GM12891 (cell line): ENCODE results near the gene KRTAP10-9.
"Not testable (repeated sequence)": the region's sequence is repeated elsewhere in the genome, so short reads cannot be mapped to it uniquely, and the experiment has no call there.

Experiments used
- DNase-seq: peaks from one replicate; pipeline ENCODE4 v3.0.0; 2011; ENCODE audit warnings: low spot score; ENCODE audit not compliant: insufficient read length
- FAIRE-seq: peaks from 2 replicates; lab custom pipeline; 2011; peaks lifted over from hg19 to GRCh38; lab: Jason Lieb, UNC
- PAX5 ChIP-seq: IDR thresholded peaks from 2 replicates; pipeline ENCODE4 v1.6.1; 2011; ENCODE audit warnings: low read length, moderate library complexity, mild to moderate bottlenecking; ENCODE audit not compliant: insufficient read depth, severe bottlenecking
- POLR2A ChIP-seq: IDR thresholded peaks from 2 replicates; pipeline ENCODE4 v1.6.1; 2011; ENCODE audit warnings: low read depth, low read length, control low read depth
- POLR2AphosphoS5 ChIP-seq: IDR thresholded peaks from 2 replicates; pipeline ENCODE4 v1.6.1; 2011; ENCODE audit warnings: low read depth, low read length, control low read depth
- POU2F2 ChIP-seq: IDR thresholded peaks from 2 replicates; pipeline ENCODE4 v1.6.1; 2011; ENCODE audit warnings: low read depth, mild to moderate bottlenecking, control low read depth, low read length, moderate library complexity
- SPI1 ChIP-seq: IDR thresholded peaks from 2 replicates; pipeline ENCODE4 v1.6.1; 2011; ENCODE audit warnings: low read depth, low read length, control low read depth
- TAF1 ChIP-seq: IDR thresholded peaks from 2 replicates; pipeline ENCODE4 v1.6.1; 2011; ENCODE audit warnings: low read depth, low read length, control low read depth

The KRTAP10-9 gene

DNA sequence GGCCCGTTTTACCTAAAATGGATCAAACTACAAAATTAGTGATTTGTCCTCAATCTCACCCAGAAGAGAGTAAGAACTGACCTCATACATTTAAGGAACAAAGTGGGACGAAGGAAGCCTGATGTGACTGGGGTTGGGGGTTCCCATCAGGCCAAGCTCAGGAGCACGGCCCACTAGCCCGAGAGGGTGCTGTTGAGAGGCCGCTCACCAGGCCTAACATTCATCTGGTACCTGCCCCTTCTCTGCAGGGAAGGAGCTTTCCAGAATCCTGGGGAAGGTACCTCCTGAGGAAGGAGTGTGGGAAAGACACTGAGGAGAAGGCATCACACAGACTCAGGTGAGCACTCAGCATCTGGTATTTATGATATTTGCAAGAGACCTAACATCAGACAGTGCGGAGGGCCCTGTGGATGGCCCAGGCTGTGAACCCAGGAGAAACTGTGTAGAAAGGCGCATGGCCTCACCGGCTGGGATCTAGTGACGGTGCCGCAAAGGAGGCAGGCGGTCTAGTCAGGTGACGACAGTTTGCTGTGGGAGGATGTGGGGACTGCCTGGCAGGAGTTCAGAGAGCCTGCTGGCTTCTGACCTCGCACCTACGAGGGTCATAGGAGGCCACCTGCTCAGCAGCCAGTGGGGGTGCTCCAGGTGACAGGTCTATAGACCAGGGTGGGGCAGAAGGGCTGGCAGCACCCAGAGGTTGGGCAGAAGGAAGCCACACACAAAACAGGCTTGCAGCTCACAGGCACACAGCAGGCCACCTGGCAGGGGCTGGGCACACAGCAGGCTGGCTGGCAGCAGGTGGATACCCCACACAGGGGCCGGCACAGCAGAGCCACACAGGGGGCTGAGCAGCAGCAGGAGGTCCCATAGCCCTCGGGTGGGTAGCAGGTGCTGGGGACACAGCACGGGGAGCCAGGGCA is 27.0 kb downstream of the KRTAP10-9 start:
- no peak for DNase-seq
- no peak for TF ChIP-seq POLR2A
- no peak for TF ChIP-seq PAX5
- no peak for TF ChIP-seq TAF1
- TF ChIP-seq POU2F2 = no peak
- no peak for TF ChIP-seq SPI1
- no peak for TF ChIP-seq POLR2AphosphoS5
- FAIRE-seq = no peak

DNA sequence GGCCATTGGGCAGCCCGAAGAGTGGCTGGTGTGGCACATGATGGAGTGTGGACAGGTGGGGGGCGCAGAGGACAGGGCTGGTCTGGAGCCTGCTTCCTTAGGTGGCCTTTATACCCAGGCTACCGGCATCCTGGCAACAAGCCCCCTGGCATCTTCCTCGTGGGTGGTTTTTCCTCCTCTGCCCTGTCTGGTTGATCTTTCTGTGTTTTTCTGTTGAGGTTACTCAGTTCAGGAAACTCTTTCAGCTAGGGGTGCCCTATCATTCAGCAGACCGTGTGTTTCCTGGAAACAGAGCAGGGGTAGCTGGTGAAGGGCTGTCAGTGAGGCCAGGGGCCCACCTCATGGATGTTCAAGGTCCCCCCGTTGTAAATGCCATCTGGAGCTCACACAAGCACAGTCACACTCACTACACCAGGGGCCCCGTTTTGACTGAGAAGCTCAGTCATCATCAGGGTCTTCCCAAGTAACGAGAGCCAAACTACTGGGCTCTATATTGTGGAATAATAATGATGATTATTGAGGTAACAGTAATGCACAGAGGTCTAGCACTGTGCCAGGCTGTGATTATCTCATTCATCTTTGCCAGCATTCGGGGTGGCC is 27.8 kb downstream of the KRTAP10-9 start, which contains the start of gene KRTAP12-4:
Gene KRTAP12-4, minus strand, starts transcription at position 84 of the 600 bp plus-strand sequence. Its CDS starts 45 bp downstream, at position 39.
- TF ChIP-seq POLR2AphosphoS5 (no peak), TAF1 (no peak), PAX5 (no peak)
- FAIRE-seq (no peak), DNase-seq (no peak)

DNA sequence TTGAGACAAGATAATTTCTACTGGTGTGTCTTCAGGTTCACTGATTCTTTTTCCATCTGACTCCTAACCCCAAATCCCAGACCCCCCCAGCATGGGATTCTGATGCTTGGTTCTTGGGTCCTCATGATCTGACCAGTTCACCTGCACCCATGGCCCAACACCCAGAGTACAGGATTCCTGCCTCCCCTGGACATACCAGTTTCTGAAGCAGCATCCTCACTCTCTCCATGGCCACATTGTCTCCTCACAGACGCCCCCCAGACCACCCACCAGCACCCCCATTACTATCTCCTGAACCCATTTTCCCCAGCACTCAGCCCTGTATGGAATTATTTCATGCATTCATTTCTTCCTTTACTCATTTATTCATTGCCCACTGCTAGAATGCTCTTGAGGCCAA is 30.0 kb downstream of the KRTAP10-9 start:
- DNase-seq = no peak
- FAIRE-seq = no peak
- no peak for TF ChIP-seq POLR2A
- TF ChIP-seq TAF1 = no peak
- TF ChIP-seq PAX5 = no peak
- TF ChIP-seq SPI1 = no peak
- no peak for TF ChIP-seq POU2F2
- no peak for TF ChIP-seq POLR2AphosphoS5

DNA sequence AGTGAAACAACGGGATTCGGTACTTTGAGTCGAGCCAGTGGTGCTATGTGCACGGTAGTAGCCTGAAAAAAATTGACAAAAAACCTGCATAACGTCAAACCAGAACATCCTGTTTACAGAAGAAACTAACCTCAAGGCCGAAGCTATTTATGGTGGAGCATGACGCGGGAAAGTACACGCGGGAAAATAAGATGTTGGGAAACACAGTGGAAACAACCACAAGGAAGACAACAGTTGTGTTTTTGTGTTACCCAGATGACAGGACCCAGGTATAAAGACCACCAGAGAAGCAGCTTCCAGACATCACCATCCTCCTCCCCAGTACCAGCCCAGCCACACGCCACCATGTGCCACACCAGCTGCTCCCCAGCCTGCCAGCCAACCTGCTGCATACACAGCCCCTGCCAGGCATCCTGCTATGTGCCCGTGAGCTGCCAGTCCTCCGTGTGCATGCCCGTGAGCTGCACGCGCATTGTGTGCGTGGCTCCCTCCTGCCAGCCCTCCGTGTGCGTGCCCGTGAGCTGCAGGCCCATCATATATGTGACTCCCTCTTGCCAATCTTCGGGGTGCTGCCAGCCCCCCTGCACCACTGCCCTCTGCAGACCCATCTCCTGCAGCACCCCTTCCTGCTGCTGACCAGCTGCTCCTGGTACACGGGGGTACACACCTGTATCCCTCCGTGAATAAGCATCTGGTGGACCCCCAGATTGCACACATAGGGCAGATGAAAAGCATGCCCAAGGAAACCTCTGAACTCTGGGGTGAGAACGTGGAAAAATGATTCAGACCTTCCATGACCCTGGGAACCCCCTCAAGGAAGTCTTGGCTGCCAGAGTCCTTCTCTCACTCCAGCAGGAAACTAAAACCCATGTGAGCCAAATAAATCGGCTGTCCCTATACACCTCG is 31.0 kb downstream of the KRTAP10-9 start, which contains the start of gene KRTAP12-3:
Gene KRTAP12-3, plus strand, starts transcription at position 298 of the 906 bp plus-strand sequence. Its CDS starts 48 bp downstream, at position 346.
- TF ChIP-seq POU2F2 (no peak), POLR2AphosphoS5 (no peak), TAF1 (no peak), POLR2A (no peak), PAX5 (no peak)
- no peak for DNase-seq
- FAIRE-seq = no peak

GRCh38 chr21:44658541-44658910 is 31.6 kb downstream of the KRTAP10-9 start:
- TF ChIP-seq TAF1 (no peak), PAX5 (no peak), POLR2A (no peak), POU2F2 (no peak), POLR2AphosphoS5 (no peak), SPI1 (no peak)
- no peak for DNase-seq
- FAIRE-seq = no peak

GRCh38 chr21:44658913-44659595 is 32.2 kb downstream of the KRTAP10-9 start:
- no peak for TF ChIP-seq PAX5
- no peak for TF ChIP-seq TAF1
- no peak for TF ChIP-seq SPI1
- no peak for TF ChIP-seq POLR2A
- no peak for TF ChIP-seq POU2F2
- no peak for TF ChIP-seq POLR2AphosphoS5
- DNase-seq (no peak), FAIRE-seq (no peak)

DNA sequence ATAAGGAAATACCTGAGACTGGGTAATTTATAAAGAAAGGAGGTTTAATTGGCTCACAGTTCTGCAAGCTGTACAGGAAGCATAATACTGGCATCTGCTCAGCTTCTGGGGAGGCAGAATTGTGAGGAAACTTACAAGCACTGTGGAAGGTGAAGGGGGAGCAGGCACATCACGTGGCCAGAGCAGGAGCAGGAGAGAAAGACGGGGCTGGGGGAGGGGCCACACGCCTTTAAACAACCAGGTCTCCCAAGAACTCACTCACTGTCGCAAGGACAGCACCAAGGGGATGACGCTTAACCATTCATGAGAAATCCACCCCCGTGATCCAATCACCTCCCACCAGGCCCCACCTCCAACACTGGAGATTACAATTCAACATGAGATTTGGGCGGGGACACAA is 34.7 kb downstream of the KRTAP10-9 start:
- not testable (repeated sequence) for FAIRE-seq

GRCh38 chr21:44664691-44665090 is 37.8 kb downstream of the KRTAP10-9 start:
- no peak for FAIRE-seq
- TF ChIP-seq POLR2A (no peak), TAF1 (no peak), PAX5 (no peak), SPI1 (no peak), POLR2AphosphoS5 (no peak), POU2F2 (no peak)
- DNase-seq = no peak

More for the DNA sequence above, 34.7 kb downstream of the KRTAP10-9 start:
- not testable (repeated sequence) for DNase-seq

- no peak for TF ChIP-seq SPI1
- no peak for TF ChIP-seq POU2F2
- TF ChIP-seq POLR2A = no peak
- TF ChIP-seq POLR2AphosphoS5 = no peak
- TF ChIP-seq PAX5 = no peak
- TF ChIP-seq TAF1 = no peak
- FAIRE-seq (no peak), DNase-seq (no peak)
These were observed 39.8 kb downstream of the KRTAP10-9 start, which contains the start of gene KRTAP12-2 for GRCh38 chr21:44666401-44667320. TSS of gene KRTAP12-2 (minus strand) at chr21:44666927. CDS start at chr21:44666886, 41 bp downstream.
